Hematopoietic multipotent progenitor cell treated with erythropoietin and hydrocortisone succinate and interleukin-3 and kit ligand, for 6 days (in vitro differentiated cells): ENCODE data around the gene OLR1.

ENCODE experiments used
- DNase-seq: peaks from one replicate; pipeline ENCODE4 v3.0.0-alpha.2; 2015

Gene OLR1

DNA sequence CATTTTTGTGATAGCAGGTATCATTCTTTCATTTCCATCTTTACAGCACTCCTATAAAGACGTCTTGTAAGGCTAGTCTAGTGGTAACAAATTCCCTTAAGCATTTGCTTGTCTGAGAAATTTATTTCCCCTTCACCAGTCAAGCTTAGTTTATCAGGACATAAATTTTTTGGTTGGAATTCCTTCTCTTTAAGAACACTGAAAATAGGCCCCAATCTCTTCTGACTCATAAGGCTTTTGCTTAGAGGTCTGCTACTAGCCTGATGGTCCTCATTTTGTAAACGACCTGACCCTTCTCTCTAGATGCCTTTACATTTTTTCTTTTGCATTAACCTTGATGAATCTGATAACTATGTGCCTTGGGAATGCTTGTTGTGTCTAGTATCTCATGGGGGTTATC is 20.3 kb downstream of the OLR1 start:
- DNase-seq: no peak

DNA sequence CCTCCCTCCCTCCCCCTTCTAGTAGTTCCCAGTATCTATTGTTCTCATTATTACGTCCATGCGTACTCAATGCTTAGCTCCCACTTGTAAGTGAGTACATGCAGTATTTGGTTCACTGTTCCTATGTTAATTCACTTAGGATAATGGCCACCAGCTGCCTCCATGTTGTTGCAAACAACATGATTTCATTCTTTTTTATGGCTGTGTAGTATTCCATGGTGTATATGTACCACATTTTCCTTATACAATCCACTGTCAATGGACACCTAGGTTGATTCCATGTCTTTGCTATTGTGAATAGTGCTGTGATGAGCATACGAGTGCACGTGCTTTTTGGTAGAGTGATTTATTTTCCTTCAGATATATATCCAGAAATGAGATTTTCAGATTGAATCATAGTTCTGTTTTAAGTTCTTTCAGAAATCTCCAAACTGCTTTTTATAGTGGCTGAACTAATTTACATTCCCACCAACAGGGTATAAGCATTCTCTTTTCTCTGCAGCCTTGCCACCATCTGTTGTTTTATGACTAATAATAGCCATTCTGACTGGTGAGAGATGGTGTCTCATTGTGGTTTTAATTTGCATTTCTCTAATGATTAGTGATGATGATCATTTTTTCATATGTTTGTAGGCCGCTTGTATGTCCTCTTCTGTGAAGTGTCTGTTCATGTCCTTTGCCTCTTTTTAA is 24.1 kb downstream of the OLR1 start:
- DNase-seq: no peak

DNA sequence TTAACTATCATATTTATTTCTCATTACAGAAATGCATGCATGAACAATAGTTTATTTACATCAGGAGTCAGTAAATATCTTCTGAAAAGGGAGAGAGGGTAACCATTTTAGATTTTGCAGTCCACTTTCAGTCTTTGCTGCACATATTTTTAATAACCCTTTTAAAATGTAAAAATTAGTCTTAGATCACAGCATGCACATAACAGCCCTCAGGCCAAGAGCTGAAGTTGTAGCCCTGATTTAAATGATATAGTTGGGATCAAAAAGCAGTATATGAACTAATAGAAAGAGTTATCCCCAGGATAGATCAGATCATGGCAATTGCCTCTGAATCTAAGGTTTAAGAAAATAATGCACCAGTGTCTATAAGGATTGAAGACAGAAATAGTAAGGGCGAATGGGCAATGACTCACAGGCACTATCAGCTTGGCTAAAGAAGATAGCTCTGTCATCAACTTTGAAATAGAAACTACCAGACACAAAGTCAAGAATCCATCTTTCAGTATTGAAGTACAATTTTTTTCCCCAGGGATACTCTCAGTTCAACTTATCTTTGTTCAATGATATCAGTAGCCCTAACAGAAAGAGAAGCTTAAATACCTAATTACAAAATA is 28.8 kb downstream of the OLR1 start:
- DNase-seq: no peak

DNA sequence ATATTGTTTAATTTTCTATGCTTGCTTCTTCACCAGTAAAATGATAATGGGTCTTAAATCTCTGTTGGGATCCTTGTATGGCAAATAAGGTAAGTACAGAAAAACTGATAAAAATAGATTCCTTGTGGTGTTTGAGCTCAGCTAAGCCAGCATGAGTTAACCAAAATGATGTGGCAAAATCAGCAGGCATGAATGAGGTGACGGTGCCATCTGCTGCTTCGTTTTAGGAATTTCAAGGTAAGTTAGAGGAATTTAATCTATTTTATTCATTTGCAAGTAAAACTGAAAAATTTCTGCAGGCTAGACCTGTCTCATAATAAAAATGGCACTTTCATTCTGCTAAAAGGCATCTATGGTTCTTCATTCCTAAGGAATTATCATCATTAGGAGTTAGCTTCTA is 31.9 kb downstream of the OLR1 start:
- peak; percentile 82 for DNase-seq

DNA sequence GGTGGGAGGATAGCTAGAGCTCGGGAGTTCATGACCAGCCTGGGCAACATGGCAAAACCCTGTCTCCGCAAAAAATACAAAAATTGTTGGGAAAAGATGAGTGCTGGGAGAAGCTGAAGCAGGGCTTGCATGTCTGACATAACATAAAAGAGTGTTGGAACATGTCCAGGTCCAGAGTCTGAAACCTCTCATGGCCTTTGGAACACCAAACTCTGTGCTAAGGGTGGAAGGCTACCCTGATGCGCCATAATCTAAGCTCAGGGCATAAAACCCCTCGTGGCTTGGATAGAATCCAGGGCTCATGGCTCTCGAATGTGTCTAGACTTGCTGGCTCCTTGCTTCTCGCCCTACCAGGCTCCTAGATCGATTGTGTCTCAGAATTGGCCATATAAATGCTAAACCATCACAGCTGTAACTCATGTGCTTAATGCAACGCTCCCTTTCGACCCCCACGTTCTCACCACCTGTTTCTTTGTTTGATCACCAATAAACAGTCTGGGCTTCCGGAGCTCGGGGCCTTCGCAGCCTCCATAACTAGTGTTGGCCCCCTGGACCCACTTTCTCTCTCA is 35.2 kb downstream of the OLR1 start:
- DNase-seq: no peak

DNA sequence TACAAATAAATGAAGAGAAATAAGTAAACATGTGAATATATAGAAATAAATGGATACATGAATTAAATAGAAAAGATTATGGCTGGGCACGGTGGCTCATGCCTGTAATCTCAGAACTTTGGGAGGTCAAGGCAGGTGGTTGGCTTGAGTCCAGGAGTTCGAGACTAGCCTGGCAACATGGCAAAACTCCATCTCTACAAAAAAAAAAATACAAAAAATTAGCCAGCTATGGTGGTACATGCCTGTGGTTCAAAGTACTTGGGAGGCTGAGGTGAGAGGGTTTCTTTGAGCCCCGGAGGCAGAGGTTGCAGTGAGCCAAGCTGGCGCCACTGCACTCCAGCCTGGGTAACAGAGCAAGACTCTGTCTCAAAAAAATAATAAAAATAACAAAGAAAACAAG is 36.8 kb downstream of the OLR1 start:
- DNase-seq: no peak

DNA sequence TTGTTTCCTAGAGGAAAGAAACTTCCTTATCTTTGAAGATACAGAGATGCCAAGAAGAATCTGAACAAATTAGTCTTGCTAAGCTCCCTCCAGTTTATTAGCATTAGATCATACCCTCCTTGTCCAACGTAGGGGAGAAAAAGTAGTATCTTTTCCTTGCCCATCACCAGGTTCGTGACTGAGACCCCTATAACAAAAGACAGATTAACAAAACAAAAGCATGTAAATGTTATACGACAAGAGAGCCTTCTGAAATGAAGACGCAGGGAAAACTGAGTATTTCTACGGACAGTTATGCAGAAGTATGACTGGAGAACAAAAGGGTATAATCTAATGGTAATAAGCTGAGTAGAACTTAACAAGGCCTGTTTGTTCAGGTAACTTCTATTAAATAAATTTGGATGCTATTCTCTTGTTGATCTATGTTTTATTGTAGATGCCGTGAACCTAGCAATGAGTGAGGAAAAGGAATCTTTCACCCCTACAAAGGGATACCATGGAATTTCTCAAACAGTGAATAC is 39.0 kb downstream of the OLR1 start:
- no peak for DNase-seq

DNA sequence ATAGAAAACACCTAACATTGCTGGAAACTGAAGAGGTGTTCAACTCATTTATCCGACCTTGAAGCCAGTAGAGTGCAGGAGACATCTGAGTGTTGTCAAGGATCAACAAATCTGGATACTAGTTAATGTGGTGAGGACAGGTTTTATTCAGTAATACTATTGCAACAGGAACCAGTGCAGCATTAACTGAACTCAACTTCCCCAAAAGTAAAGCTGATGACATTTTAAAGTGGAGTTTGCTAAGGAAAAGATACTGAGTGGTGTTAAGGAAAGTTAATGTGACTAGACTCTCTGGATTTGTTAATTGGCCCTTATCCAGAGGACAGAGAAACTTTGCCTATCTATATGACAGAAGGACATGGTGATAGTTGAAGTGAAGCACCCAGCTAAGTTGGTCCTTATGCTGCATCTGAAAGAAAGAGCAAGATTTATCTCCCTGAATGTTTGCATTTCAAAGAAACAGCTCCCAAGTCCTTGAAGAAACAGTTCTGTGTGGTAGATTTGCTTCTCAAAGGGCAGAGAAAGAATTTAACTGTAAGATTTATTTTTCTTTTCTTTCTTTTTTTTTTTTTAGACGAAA is 40.7 kb downstream of the OLR1 start:
- peak; percentile 35 for DNase-seq

DNA sequence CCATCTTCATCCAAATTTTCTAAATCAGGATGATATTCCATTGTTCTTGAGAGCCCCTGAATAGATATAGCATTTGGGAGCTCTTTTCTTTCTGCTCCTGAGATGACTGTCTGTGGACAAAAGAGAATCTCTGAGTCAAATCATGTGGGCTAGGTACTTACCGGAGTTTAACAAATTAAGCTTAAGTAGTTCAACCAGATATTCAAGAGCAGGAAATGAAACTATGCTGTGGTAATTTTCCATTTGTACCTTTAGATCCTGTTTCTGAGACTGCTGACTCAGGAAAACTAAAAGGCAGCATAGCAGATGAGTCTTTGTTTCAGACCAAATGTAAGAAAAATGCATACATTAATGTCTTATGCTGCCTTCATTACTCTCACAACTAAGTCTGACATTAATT is 41.9 kb downstream of the OLR1 start, which contains the start of gene CLEC7A:
Gene CLEC7A (minus strand): TSS at position 158 of the 400 bp plus-strand sequence. CDS start 117 bp downstream, at position 41.
- DNase-seq: peak; percentile 14

DNA sequence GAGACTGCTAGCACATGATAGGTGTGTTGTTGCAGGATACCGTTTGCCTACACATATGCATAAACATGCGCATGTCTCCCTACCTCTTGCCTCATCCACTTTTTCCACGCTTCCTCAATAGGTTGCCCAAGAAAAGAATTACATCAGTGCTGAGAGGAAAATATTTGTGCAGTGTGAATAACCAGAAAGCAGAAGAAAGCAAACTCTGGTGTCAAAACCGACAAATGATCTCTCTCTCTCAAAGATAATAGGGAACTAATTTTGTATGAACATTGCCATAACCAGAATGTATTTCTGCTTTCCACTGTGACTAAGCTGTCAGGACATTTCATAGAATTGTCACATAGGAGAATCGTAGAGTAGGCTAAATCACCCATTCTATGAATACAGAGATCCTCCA is 43.2 kb downstream of the OLR1 start:
- peak; percentile 61 for DNase-seq

DNA sequence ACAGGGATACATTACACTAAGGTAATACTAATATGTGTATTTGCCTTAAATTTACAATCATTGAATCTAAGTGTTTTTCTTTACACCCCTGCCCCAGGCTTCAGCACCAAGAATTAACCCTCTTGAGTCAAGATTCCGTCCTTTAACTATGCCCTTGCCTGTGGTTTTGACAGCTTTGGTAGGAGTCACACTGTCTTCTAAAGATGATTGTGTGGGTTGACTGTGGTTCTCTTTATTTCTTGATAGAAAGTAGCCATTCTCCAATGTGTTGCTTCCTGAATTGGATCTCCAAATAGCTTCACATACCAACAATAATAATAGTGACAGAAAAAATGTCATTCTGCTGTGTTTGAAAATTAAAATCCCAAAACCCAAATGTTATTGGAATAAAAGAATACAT is 45.5 kb downstream of the OLR1 start:
- no peak for DNase-seq

DNA sequence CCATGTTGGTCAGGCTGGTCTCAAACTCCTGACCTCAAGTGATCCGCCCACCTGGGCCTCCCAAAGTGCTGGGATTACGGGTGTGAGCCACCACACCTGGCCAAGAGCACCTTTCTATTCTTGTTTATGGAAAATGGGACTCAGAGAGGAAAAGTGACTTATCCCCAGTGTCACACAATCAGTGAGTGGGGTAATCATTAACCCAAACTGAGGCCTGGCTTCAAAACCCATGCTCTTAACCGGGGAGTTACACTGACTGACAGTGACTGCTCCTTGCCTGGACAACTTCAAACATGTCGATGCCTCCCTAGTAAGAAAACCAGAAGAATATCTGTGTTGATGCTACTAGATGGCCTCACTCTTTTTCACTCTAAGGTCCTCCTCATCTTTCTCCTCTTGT is 49.2 kb downstream of the OLR1 start:
- DNase-seq: no peak

DNA sequence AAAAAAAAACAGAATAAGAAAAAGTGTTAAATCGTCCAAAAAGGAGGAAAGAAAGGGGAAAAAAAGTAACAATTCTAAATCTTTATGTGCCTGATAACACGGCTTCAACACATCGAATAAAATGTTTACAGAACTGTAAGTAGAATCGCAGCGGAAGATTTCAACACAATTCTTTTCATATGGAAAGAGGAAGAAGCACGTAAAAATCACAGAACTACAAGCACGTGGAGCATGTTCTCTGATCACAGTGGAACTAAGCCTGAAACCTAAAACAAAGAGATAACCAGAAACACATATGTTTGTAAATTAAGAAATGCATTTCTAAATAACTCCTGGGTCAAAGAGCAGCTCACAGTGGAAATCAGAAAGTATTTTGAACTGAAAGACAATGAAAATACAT is 50.7 kb downstream of the OLR1 start:
- peak; percentile 65 for DNase-seq

DNA sequence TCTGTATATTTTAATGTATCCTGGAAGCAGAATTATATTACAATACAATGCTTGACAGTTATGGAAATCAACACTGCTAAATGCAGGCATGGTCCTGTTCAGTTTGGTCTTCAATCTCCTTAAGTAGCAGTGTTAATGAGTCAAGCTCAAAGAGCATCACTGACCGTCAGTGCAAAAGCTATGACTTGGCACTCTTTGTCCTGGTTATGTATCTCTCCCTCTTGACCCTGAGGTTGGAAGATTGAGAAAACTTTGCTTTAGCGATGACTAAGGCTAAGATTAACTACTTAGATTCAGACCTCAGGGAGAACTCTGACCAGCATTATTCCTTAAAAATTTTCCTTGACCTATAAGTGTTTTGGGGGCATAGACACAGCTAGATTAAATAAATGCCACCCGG is 52.9 kb downstream of the OLR1 start:
- no peak for DNase-seq

DNA sequence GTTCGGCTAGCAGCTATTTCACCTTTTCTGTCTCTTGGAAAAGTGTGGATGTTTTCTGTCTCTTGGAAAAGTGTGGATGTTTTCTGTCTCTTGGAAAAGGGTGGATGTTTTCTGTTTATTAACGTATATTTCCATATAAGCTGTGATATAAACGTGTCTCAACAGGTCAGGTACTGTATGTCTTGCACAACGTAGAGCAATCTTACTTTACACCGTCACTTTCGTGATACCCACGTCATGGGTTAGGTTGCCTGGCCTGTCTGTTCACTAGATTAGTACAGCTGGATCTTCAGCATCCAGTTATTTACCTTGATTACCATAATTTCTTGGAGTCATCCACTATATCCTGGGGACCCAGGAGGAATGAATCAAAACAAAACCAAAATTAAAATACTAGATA is 56.0 kb downstream of the OLR1 start:
- no peak for DNase-seq

DNA sequence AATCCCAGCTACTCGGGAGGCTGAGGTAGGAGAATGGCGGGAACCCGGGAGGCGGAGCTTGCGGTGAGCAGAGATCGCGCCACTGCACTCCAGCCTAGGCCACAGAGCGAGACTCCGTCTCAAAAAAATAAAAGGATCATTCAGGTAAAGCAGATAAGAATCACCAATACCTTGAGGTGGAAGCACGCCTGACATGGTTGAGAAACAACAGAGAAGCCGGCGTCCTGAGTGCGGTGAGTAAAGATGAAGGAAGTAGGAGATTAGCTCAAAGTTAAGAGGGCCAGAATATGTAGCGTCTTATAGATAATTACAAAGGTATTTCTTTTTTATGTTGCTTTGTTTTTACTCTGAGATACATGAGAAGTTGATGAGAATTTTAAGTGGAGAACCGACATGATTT is 56.6 kb downstream of the OLR1 start:
- DNase-seq: no peak

DNA sequence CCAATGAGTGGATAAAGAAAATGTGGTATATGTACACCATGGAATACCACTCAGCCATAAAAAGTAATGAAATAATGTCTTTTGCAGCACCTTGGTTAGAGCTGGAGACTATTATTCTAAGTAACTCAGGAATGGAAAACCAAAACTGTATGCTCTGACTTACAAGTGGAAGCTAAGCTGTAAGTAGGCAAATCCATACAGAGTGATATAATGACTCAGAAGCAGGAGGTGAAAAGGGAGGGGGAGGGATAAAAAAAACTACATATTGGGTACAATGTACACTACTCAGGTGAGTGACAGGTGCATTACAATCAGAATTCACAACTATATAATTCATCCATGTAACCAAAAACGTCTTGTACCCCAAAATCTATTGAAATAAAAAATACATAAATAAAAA is 58.0 kb downstream of the OLR1 start:
- no peak for DNase-seq

DNA sequence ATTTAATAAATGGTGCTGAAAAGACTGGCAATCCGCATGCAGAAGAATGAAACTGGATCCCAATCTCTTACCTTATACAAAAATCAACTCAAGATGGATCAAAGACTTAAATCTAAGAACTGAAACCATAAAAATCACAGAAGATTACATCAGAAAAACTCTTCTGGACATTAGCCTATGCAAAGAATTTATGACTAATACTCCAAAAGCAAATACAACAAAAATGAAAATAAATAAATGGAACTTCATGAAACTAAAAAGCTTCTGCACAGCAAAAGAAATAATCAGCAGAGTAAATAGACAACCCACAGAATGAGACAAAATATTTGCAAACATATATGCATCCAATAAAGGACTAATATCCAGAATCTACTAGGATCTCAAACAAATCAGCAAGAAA is 58.9 kb downstream of the OLR1 start:
- DNase-seq: no peak

DNA sequence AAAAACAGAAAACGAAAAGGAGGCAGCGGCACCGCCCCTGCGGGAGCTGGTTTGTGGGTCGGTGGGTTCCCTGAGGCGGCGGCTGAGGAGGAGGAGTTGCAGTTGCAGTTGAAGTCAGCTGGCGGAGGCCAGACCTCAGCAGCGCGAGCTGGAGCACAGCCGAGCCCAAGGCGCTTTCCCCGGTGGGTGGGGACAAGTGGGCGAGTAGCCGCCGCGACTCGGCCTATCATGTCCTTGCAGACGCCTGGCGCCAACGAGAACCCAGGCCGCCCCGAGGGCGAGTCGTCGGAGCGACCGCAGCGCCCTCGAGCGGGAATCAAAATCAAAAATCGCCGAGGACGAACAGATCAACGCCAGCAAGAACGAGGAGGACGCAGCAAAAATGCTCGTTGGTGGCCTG is 60.5 kb downstream of the OLR1 start:
- no peak for DNase-seq

DNA sequence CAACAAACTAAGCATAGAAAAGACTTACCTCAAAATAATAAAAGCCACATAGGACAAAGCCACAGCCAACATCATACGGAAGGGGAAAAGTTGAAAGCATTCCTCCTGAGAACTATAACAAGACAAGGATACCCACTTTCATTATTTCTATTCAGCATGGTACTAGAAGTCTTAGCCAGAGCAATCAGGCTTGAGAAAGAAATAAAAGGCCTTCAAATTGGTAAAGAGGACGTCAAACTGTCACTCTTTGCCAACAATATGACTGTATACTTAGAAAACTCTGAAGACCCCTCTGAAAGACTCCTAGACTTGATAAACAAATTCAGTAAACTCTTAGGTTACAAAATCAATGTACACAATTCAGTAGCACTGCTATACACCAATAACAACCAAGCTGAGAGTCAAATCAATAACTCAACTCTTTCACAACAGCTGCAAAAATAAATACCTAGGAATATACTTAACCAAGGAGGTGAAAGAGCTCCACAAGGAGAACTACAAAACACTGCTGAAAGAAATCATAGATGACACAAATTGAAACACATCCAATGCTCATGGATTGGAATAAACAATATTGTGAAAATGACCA is 61.6 kb downstream of the OLR1 start:
- DNase-seq: no peak
